HepG2 (cell line): ENCODE data around the gene TK1. TPM values are rescaled to one million over a fixed set of nuclear protein-coding genes. Genes with fewer than 3 reads are reported as not detected.

Experiments used
- ASH2L ChIP-seq: fragments of 300-600, 200-600 bp; sonication (generic); IDR thresholded peaks from 2 replicates; pipeline ENCODE4 v1.7.0; 2017; ENCODE audit warnings: low read depth, mild to moderate bottlenecking, moderate library complexity, mixed read lengths, low read length; ENCODE audit not compliant: insufficient read length
- CBX2 ChIP-seq, 2 experiments: fragments of 200-600 bp in 1 of 2; sonication (generic); formaldehyde crosslinking in 1 of 2; IDR thresholded peaks; 2 replicates each; pipeline versions ENCODE4 v1.7.0 to v1.8.1; 2018 to 2022; ENCODE audit warnings: low read depth in 2 of 2, low read length in 1 of 2, mild to moderate bottlenecking in 1 of 2, missing genetic modification reagents in 1 of 2
- GTF2F1 ChIP-seq: fragments of 150-350 bp; IDR thresholded peaks from 2 replicates; pipeline ENCODE4 v1.6.1; 2014; ENCODE audit warnings: low read length
- IKZF1 ChIP-seq: fragments of 450-650 bp; IDR thresholded peaks from 2 replicates; pipeline ENCODE4 v1.7.1; 2016
- KDM1A ChIP-seq: IDR thresholded peaks from 2 replicates; pipeline ENCODE4 v1.6.1; 2016; ENCODE audit warnings: missing compliant biosample characterization
- LCORL ChIP-seq, 2 experiments: fragments of 450-650 bp in 1 of 2; sonication (generic) in 1 of 2; formaldehyde crosslinking in 1 of 2; IDR thresholded peaks; 2 replicates each; pipeline versions ENCODE4 v1.5.0 to v1.6.1; 2017 to 2020; ENCODE audit warnings: antibody characterized with exemption in 1 of 2, missing genetic modification reagents in 1 of 2
- MEF2D ChIP-seq: sonication (generic); formaldehyde crosslinking; IDR thresholded peaks from 2 replicates; pipeline ENCODE4 v1.5.1; 2020; ENCODE audit warnings: mild to moderate bottlenecking, missing genetic modification reagents
- ZBTB7B ChIP-seq: sonication (generic); formaldehyde crosslinking; IDR thresholded peaks from 2 replicates; pipeline ENCODE4 v1.4.0; 2020; ENCODE audit warnings: missing genetic modification reagents
- ZNF17 ChIP-seq: sonication (generic); formaldehyde crosslinking; IDR thresholded peaks from 2 replicates; pipeline ENCODE4 v1.5.0; 2020; ENCODE audit warnings: mild to moderate bottlenecking, missing genetic modification reagents
- ZNF607 ChIP-seq: sonication (generic); formaldehyde crosslinking; IDR thresholded peaks from 2 replicates; pipeline ENCODE4 v1.5.1; 2020; ENCODE audit warnings: missing genetic modification reagents, mild to moderate bottlenecking, borderline replicate concordance
- ZNF816 ChIP-seq: sonication (generic); formaldehyde crosslinking; IDR thresholded peaks from 2 replicates; pipeline ENCODE4 v1.8.0; 2022; ENCODE audit warnings: missing genetic modification reagents, mild to moderate bottlenecking, borderline replicate concordance
- polyA plus RNA-seq, 8 experiments: library from polyadenylated mRNA; depleted of rRNA in 3 of 8; stranded (reverse) in 7 of 8; unstranded in 1 of 8; fragments of >200 nt; fragmentation: Illumina TruSeq in 4 of 8; extraction: Trizol in 4 of 8; gene quantifications; 2 replicates each; pipeline versions ENCODE4 v1.2.1 to v1.2.3, GENCODE V29; 2011 to 2016; ENCODE audit warnings: low read depth in 4 of 8, missing spikeins in 1 of 8, mixed read lengths in 1 of 8; ENCODE audit not compliant: insufficient read depth in 1 of 8
- total RNA-seq, 5 experiments: library from RNA; depleted of rRNA; stranded (reverse); fragments of >200 nt; fragmentation: Illumina TruSeq; extraction: Trizol; gene quantifications; 2 replicates each; pipeline ENCODE4 v1.2.3, GENCODE V29; 2016; ENCODE audit warnings: low read depth in 1 of 5
- TF ChIP-seq, protein P1 (sequence below): sonication (generic); formaldehyde crosslinking; IDR thresholded peaks from 2 replicates; pipeline ENCODE4 v1.5.1; 2020; ENCODE audit warnings: missing genetic modification reagents, mild to moderate bottlenecking, borderline replicate concordance
- TF ChIP-seq, protein P2 (sequence below): sonication (generic); formaldehyde crosslinking; conservative IDR thresholded peaks from 2 replicates; pipeline ENCODE4 v1.8.0; 2022; ENCODE audit warnings: missing genetic modification reagents
- TF ChIP-seq, protein P3 (sequence below): sonication (generic); formaldehyde crosslinking; IDR thresholded peaks from 2 replicates; pipeline ENCODE4 v1.4.0; 2020; ENCODE audit warnings: mild to moderate bottlenecking, missing genetic modification reagents, borderline replicate concordance

The TK1 gene
- total and polyA plus RNA-seq, 2 of the 13 experiments (the other 11 are each of a cell fraction or from before 2014, with no cell fraction given): 45.0 to 96.0 TPM

DNA sequence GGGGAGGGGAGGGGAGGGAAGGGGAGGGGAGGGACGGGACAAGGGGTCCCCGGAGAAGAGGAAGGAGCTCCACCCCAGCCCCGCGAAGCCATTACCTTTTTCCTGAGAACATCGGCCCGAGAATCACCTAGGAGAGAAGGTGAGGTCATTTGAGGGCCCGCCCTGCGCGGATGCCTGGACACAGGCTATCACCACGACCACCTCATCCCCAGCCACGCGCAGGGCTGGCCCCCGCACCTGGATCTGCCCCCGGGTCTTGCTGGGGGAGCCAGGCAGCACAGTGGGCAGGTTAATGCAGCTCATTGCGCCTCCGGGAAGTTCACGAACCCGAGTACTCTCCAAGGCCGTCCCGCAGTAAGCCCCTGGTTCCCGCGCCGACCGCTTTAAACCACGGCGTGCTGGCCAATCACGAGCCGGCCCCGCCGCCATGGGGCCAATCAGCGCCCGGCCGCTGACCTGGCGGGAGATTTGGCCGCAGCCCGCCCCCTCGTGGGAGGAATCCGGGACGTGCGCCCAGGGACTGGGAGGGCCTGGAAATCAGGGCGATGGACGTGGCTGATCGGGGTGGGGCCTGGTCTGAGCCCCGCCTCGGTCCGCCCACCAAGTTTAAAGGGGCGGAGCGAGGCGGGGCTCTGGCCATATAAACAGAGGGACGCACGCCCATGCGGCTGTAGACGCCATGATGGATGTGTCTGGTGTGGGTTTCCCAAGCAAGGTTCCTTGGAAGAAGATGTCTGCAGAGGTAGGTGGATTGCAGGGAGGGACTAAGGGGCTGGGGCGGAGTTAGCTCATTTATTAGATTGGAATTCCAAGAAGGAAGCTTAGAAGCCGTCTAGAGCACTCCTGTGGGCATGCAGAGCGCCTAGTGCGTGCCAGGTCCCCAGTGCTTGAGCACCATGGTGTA is at the start of gene TK1, which contains the start of gene AFMID (continued):
- TF ChIP-seq, protein P1, sequence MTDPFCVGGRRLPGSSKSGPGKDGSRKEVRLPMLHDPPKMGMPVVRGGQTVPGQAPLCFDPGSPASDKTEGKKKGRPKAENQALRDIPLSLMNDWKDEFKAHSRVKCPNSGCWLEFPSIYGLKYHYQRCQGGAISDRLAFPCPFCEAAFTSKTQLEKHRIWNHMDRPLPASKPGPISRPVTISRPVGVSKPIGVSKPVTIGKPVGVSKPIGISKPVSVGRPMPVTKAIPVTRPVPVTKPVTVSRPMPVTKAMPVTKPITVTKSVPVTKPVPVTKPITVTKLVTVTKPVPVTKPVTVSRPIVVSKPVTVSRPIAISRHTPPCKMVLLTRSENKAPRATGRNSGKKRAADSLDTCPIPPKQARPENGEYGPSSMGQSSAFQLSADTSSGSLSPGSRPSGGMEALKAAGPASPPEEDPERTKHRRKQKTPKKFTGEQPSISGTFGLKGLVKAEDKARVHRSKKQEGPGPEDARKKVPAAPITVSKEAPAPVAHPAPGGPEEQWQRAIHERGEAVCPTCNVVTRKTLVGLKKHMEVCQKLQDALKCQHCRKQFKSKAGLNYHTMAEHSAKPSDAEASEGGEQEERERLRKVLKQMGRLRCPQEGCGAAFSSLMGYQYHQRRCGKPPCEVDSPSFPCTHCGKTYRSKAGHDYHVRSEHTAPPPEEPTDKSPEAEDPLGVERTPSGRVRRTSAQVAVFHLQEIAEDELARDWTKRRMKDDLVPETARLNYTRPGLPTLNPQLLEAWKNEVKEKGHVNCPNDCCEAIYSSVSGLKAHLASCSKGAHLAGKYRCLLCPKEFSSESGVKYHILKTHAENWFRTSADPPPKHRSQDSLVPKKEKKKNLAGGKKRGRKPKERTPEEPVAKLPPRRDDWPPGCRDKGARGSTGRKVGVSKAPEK (CRISPR knock-in tag): no peak
- peak; percentile 96 for TF ChIP-seq ZNF607 (CRISPR knock-in tag)
- TF ChIP-seq ZNF17: no peak
- no peak for TF ChIP-seq CBX2 (IDR thresholded peaks at IDR 0.05; ENCODE audit: low read depth, low read length)
- no peak for TF ChIP-seq CBX2 (CRISPR knock-in tag; IDR thresholded peaks at IDR 0.05; ENCODE audit: low read depth)
- no peak for TF ChIP-seq ZBTB7B
- TF ChIP-seq, protein P2, sequence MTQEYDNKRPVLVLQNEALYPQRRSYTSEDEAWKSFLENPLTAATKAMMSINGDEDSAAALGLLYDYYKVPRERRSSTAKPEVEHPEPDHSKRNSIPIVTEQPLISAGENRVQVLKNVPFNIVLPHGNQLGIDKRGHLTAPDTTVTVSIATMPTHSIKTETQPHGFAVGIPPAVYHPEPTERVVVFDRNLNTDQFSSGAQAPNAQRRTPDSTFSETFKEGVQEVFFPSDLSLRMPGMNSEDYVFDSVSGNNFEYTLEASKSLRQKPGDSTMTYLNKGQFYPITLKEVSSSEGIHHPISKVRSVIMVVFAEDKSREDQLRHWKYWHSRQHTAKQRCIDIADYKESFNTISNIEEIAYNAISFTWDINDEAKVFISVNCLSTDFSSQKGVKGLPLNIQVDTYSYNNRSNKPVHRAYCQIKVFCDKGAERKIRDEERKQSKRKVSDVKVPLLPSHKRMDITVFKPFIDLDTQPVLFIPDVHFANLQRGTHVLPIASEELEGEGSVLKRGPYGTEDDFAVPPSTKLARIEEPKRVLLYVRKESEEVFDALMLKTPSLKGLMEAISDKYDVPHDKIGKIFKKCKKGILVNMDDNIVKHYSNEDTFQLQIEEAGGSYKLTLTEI (CRISPR knock-in tag): peak; percentile 95
- 0 out of 2 replicates have a peak, but pooled peaks have one; percentile 39 for TF ChIP-seq KDM1A (CRISPR knock-in tag)
- TF ChIP-seq MEF2D (CRISPR knock-in tag): peak; percentile 77
- peak; percentile 93; the same call in 1 of the 2 replicates for TF ChIP-seq ZNF816 (CRISPR knock-in tag)
- no peak for TF ChIP-seq LCORL (IDR thresholded peaks at IDR 0.05)
- TF ChIP-seq LCORL (CRISPR knock-in tag; IDR thresholded peaks at IDR 0.05): peak; percentile 92
- TF ChIP-seq IKZF1: no peak
- no peak for TF ChIP-seq ASH2L
- peak; percentile 90 for TF ChIP-seq GTF2F1
- TF ChIP-seq, protein P3, sequence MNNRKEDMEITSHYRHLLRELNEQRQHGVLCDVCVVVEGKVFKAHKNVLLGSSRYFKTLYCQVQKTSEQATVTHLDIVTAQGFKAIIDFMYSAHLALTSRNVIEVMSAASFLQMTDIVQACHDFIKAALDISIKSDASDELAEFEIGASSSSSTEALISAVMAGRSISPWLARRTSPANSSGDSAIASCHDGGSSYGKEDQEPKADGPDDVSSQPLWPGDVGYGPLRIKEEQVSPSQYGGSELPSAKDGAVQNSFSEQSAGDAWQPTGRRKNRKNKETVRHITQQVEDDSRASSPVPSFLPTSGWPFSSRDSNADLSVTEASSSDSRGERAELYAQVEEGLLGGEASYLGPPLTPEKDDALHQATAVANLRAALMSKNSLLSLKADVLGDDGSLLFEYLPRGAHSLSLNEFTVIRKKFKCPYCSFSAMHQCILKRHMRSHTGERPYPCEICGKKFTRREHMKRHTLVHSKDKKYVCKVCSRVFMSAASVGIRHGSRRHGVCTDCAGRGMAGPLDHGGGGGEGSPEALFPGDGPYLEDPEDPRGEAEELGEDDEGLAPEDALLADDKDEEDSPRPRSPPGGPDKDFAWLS: no peak
